Measurements from ENCODE around the gene LRP1B. TPM values are rescaled to one million over a fixed set of nuclear protein-coding genes. Genes with fewer than 3 reads are reported as not detected.
A peak's percentile ranks its signal among the peaks of the same experiment; 100 is the strongest.

The LRP1B gene
- polyA plus RNA-seq, 2 of the 4 experiments (the other 2 are of a cell fraction) = 0.03 TPM; not detected in 1

DNA sequence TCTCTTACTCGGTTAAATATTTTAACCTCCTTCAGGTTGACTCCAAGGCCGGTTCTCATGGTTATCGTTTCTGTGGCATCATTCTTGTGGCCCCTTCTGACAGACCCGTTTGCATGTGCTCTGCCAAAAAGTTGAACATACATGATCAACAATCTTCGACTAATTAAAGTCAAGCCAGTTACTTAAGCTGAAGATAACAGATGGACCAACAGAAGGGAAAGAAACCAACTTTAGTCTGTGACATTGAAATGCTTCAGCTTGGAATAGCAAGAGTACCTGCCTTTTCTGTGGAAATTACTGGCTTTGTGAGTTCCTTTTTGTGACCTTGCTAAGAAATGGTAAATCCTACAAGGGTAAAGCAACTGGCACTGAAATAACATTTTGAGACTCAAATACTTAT lies 1429.1 kb downstream of the LRP1B start:
- Histone ChIP-seq H3K27ac (no peak overlapping the region), H3K4me2 (no peak overlapping the region), H3K4me1 (no peaks in the 10 kb centered on the region), H3K4me3 (no peak overlapping the region), H3K9me3 (no peaks in the 10 kb centered on the region)
- CTCF ChIA-PET = no interaction called here
- DNase-seq (ENCODE audit: low read depth in 1 of 2, low spot score in 1 of 2) (no peak), FAIRE-seq (no peak), ATAC-seq (no peak)
- POLR2A ChIA-PET = no interaction called here
- TF ChIP-seq NPAS2 (CRISPR knock-in tag; IDR thresholded peaks at IDR 0.05; ENCODE audit: borderline replicate concordance) = no peak
- WGBS (ENCODE audit: missing lambda C conversion rate) = 63% methylated on average over 5 of the region's 5 CpGs

- H3K4me1 ChIP-seq = peaks cover 5% of the 10 kb centered on the region; the same call in 1 of the 3 replicates
- no peak overlapping the region for H3K27ac ChIP-seq
- CTCF ChIA-PET = interaction anchor here (1.0 kb wide), 1 partner anchor 8 kb away, joined by 3 read pairs; no protein-coding TSS in a partner anchor
- FAIRE-seq = no peak
- DNase-seq (ENCODE audit: low read depth in 1 of 2, low spot score in 1 of 2) = no peak
- no peak for ATAC-seq
- 65% methylated on average over 2 of the region's 2 CpGs for WGBS (ENCODE audit: missing lambda C conversion rate)
- no peak overlapping the region for H3K4me2 ChIP-seq
- TF ChIP-seq FOSB (CRISPR knock-in tag; IDR thresholded peaks at IDR 0.05) = no peak
- TF ChIP-seq POLR2AphosphoS2 (conservative IDR thresholded peaks at IDR 0.05; ENCODE audit: low read length) = no peak
- no peak for TF ChIP-seq RFX5 (IDR thresholded peaks at IDR 0.05)
- no peak for TF ChIP-seq SREBF2 (IDR thresholded peaks at IDR 0.05)
- TF ChIP-seq MAZ (IDR thresholded peaks at IDR 0.05; ENCODE audit: borderline replicate concordance, low read depth, low read length) = no peak
- TF ChIP-seq SMC3 (IDR thresholded peaks at IDR 0.05) = no peak
- TF ChIP-seq, protein P1, sequence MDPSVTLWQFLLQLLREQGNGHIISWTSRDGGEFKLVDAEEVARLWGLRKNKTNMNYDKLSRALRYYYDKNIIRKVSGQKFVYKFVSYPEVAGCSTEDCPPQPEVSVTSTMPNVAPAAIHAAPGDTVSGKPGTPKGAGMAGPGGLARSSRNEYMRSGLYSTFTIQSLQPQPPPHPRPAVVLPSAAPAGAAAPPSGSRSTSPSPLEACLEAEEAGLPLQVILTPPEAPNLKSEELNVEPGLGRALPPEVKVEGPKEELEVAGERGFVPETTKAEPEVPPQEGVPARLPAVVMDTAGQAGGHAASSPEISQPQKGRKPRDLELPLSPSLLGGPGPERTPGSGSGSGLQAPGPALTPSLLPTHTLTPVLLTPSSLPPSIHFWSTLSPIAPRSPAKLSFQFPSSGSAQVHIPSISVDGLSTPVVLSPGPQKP (IDR thresholded peaks at IDR 0.05; ENCODE audit: low read depth, low read length) = no peak
- no peak for TF ChIP-seq RAD21 (conservative IDR thresholded peaks at IDR 0.05 in 1 of 2, IDR thresholded peaks at IDR 0.05 in 1 of 2)
- TF ChIP-seq ZFP36 (IDR thresholded peaks at IDR 0.05; ENCODE audit: borderline replicate concordance, partially characterized antibody) = no peak
- TF ChIP-seq ZC3H11A (IDR thresholded peaks at IDR 0.05) = no peak
- TF ChIP-seq EHMT2 (IDR thresholded peaks at IDR 0.05; ENCODE audit: low read depth) = no peak
- TF ChIP-seq FOXS1 (CRISPR knock-in tag; IDR thresholded peaks at IDR 0.05) = no peak
- no peak for TF ChIP-seq POLR2A (IDR thresholded peaks at IDR 0.05; ENCODE audit: low read length)
- no peak for TF ChIP-seq TP53 (CRISPR knock-in tag; IDR thresholded peaks at IDR 0.05)
- TF ChIP-seq JUN (IDR thresholded peaks at IDR 0.05) = no peak
- no peak for TF ChIP-seq E2F6 (IDR thresholded peaks at IDR 0.05; ENCODE audit: borderline replicate concordance, low read depth)
- H3K9me3 ChIP-seq = no peaks in the 10 kb centered on the region
- POLR2A ChIA-PET = no interaction called here
- no peak overlapping the region for H3K4me3 ChIP-seq
Measured at GRCh38 chr2:140698636-140699035, 1432.2 kb downstream of the LRP1B start.

- TF ChIP-seq RAD21 (conservative IDR thresholded peaks at IDR 0.05 in 1 of 2, IDR thresholded peaks at IDR 0.05 in 1 of 2) (peak; percentile 39 to 40; a peak in 4 of 5 replicates), NFE2L2 (conservative IDR thresholded peaks at IDR 0.05; ENCODE audit: low read length) (peak; percentile 50), SMC3 (IDR thresholded peaks at IDR 0.05) (0 out of 3 replicates have a peak, but pooled peaks have one; percentile 26), CTCF (IDR thresholded peaks at IDR 0.05) (0 out of 3 replicates have a peak, but pooled peaks have one; percentile 13), MAFK (IDR thresholded peaks at IDR 0.05; ENCODE audit: partially characterized antibody) (peak; percentile 62), CBX8 (IDR thresholded peaks at IDR 0.05) (no peak), CHD4 (IDR thresholded peaks at IDR 0.05; ENCODE audit: borderline replicate concordance) (no peak)
- peak in 1 of 2 experiments; percentile 45; a peak in 2 of 6 replicates for ATAC-seq
- H3K27ac ChIP-seq = peak overlapping the region in 1 of 2 experiments; percentile 31; a peak in 1 of 6 replicates
- ChIA-PET POLR2A (no interaction called here), CTCF (no interaction called here)
- peak in 1 of 2 experiments; percentile 31 for DNase-seq (ENCODE audit: low read depth in 1 of 2, low spot score in 1 of 2)
- H3K4me3 ChIP-seq = no peak overlapping the region
- WGBS (ENCODE audit: missing lambda C conversion rate) = 85% methylated on average over 3 of the region's 3 CpGs
- no peaks in the 10 kb centered on the region for H3K9me3 ChIP-seq
- H3K4me2 ChIP-seq = no peak overlapping the region
- no peak for FAIRE-seq
- peaks cover 5% of the 10 kb centered on the region; the same call in 1 of the 3 replicates for H3K4me1 ChIP-seq
Measured at GRCh38 chr2:140696449-140696848, 1434.4 kb downstream of the LRP1B start.

Measured in A549 (cell line).